ENCODE measurements around the gene CLCNKA.
A peak's percentile ranks its signal among the peaks of the same experiment; 100 is the strongest.

CLCNKA gene

GRCh38 chr1:16011936-16012589 lies 9.8 kb upstream of the CLCNKA start:
- peak overlapping the region; percentile 87 for H3K27ac ChIP-seq
- H4K20me1 ChIP-seq = no peaks in the 10 kb centered on the region
- H3K27me3 ChIP-seq = no peaks in the 10 kb centered on the region
- TF ChIP-seq Cebpa-rat (IDR thresholded peaks at IDR 0.05) = no peak
- no peaks in the 10 kb centered on the region for H3K9me3 ChIP-seq
- H3K4me3 ChIP-seq = peak overlapping the region; percentile 64; the same call in 1 of the 2 replicates
- peak overlapping the region; percentile 76; the same call in 1 of the 2 replicates for H3K9ac ChIP-seq
- peak overlapping the region; percentile 92 for H3K4me2 ChIP-seq
- peaks cover 87% of the 10 kb centered on the region for H3K4me1 ChIP-seq
- no peaks in the 10 kb centered on the region for H3K36me3 ChIP-seq

- Histone ChIP-seq H3K4me3 (peak overlapping the region; percentile 64), H3K27ac (peak overlapping the region; percentile 87), H3K27me3 (no peaks in the 10 kb centered on the region), H3K36me3 (no peaks in the 10 kb centered on the region), H3K4me2 (peak overlapping the region; percentile 92), H3K9me3 (no peaks in the 10 kb centered on the region), H3K9ac (peak overlapping the region; percentile 76), H4K20me1 (no peaks in the 10 kb centered on the region), H3K4me1 (peaks cover 87% of the 10 kb centered on the region)
- 0 out of 2 replicates have a peak, but pooled peaks have one; percentile 39 for TF ChIP-seq Cebpa-rat (IDR thresholded peaks at IDR 0.05)
These were observed 9.1 kb upstream of the CLCNKA start for GRCh38 chr1:16012590-16013219.

- TF ChIP-seq Cebpa-rat (IDR thresholded peaks at IDR 0.05) = no peak
- H3K36me3 ChIP-seq = no peaks in the 10 kb centered on the region
- no peaks in the 10 kb centered on the region for H3K9me3 ChIP-seq
- H3K4me1 ChIP-seq = peaks cover 90% of the 10 kb centered on the region
- H3K27me3 ChIP-seq = no peaks in the 10 kb centered on the region
- peak overlapping the region; percentile 92 for H3K4me2 ChIP-seq
- peak overlapping the region; percentile 64 for H3K4me3 ChIP-seq
- peak overlapping the region; percentile 76 for H3K9ac ChIP-seq
- H3K27ac ChIP-seq = peak overlapping the region; percentile 87
- H4K20me1 ChIP-seq = no peaks in the 10 kb centered on the region
These were observed 8.5 kb upstream of the CLCNKA start for GRCh38 chr1:16013220-16013907.

- peak overlapping the region; percentile 64 for H3K4me3 ChIP-seq
- H3K4me2 ChIP-seq = peak overlapping the region; percentile 92
- H3K27me3 ChIP-seq = no peaks in the 10 kb centered on the region
- TF ChIP-seq Cebpa-rat (IDR thresholded peaks at IDR 0.05) = no peak
- no peaks in the 10 kb centered on the region for H3K9me3 ChIP-seq
- H3K4me1 ChIP-seq = peaks cover 92% of the 10 kb centered on the region
- no peaks in the 10 kb centered on the region for H4K20me1 ChIP-seq
- no peaks in the 10 kb centered on the region for H3K36me3 ChIP-seq
- peak overlapping the region; percentile 76 for H3K9ac ChIP-seq
- peak overlapping the region; percentile 87 for H3K27ac ChIP-seq
These were observed 8.0 kb upstream of the CLCNKA start for GRCh38 chr1:16013908-16014258.

GRCh38 chr1:16014509-16015482 lies 7.0 kb upstream of the CLCNKA start:
- Histone ChIP-seq H3K27ac (peak overlapping the region; percentile 87), H3K9me3 (no peaks in the 10 kb centered on the region), H3K4me2 (peak overlapping the region; percentile 92), H3K27me3 (no peaks in the 10 kb centered on the region), H4K20me1 (no peaks in the 10 kb centered on the region), H3K4me1 (peaks cover 97% of the 10 kb centered on the region), H3K36me3 (no peaks in the 10 kb centered on the region), H3K4me3 (no peak overlapping the region), H3K9ac (peak overlapping the region; percentile 76)
- no peak for TF ChIP-seq Cebpa-rat (IDR thresholded peaks at IDR 0.05)

GRCh38 chr1:16015491-16015890 lies 6.3 kb upstream of the CLCNKA start:
- Histone ChIP-seq H3K27me3 (no peaks in the 10 kb centered on the region), H3K4me1 (peaks cover 97% of the 10 kb centered on the region), H3K27ac (peak overlapping the region; percentile 87), H3K9me3 (no peaks in the 10 kb centered on the region), H3K4me3 (peak overlapping the region; percentile 22; the same call in 1 of the 2 replicates), H3K4me2 (peak overlapping the region; percentile 92), H4K20me1 (no peaks in the 10 kb centered on the region), H3K9ac (peak overlapping the region; percentile 76), H3K36me3 (no peaks in the 10 kb centered on the region)
- no peak for TF ChIP-seq Cebpa-rat (IDR thresholded peaks at IDR 0.05)

GRCh38 chr1:16015960-16016901 lies 5.6 kb upstream of the CLCNKA start:
- peak overlapping the region; percentile 76 for H3K9ac ChIP-seq
- H3K27me3 ChIP-seq = no peaks in the 10 kb centered on the region
- peak overlapping the region; percentile 87 for H3K27ac ChIP-seq
- no peaks in the 10 kb centered on the region for H4K20me1 ChIP-seq
- TF ChIP-seq Cebpa-rat (IDR thresholded peaks at IDR 0.05) = no peak
- no peaks in the 10 kb centered on the region for H3K9me3 ChIP-seq
- no peaks in the 10 kb centered on the region for H3K36me3 ChIP-seq
- H3K4me3 ChIP-seq = peak overlapping the region; percentile 22; the same call in 1 of the 2 replicates
- peak overlapping the region; percentile 92 for H3K4me2 ChIP-seq
- H3K4me1 ChIP-seq = peaks cover 96% of the 10 kb centered on the region

GRCh38 chr1:16017076-16017460 lies 4.8 kb upstream of the CLCNKA start:
- Histone ChIP-seq H3K9ac (peak overlapping the region; percentile 29; the same call in 1 of the 2 replicates), H3K4me1 (peaks cover 96% of the 10 kb centered on the region)

More at GRCh38 chr1:16017076-16017460, 4.8 kb upstream of the CLCNKA start:
- Histone ChIP-seq H4K20me1 (no peaks in the 10 kb centered on the region), H3K9me3 (no peaks in the 10 kb centered on the region), H3K4me3 (peak overlapping the region; percentile 4; the same call in 1 of the 2 replicates), H3K36me3 (no peaks in the 10 kb centered on the region), H3K27me3 (no peaks in the 10 kb centered on the region), H3K27ac (peak overlapping the region; percentile 87), H3K4me2 (peak overlapping the region; percentile 92)
- no peak for TF ChIP-seq Cebpa-rat (IDR thresholded peaks at IDR 0.05)

All from BLaER1 (cell line).